MM.1S (cell line): ENCODE data around the gene PCSK4.
A peak's percentile ranks its signal among the peaks of the same experiment; 100 is the strongest.

Experiments used
- DNase-seq: peaks from one replicate; pipeline ENCODE4 v3.0.0-alpha.2; 2015
- H2AFZ ChIP-seq: fragments of 300-600 bp; sonication (generic); 2 replicates; pipeline ENCODE4 v1.6.0; 2016; ENCODE audit warnings: antibody characterized with exemption, low read length
- H3F3A ChIP-seq: fragments of 300-600 bp; sonication (generic); 2 replicates; pipeline ENCODE4 v1.6.1; 2016; ENCODE audit warnings: mild to moderate bottlenecking, antibody characterized with exemption, low read length, moderate library complexity, mixed read lengths; ENCODE audit not compliant: insufficient read depth
- H3K27ac ChIP-seq: fragments of 300-600 bp; sonication (generic); 2 replicates; pipeline ENCODE4 v1.5.1; 2016; ENCODE audit warnings: mild to moderate bottlenecking, low read length
- H3K27me3 ChIP-seq: fragments of 300-600 bp; sonication (generic); replicated peaks from 2 replicates; pipeline ENCODE4 v1.6.0; 2016; ENCODE audit warnings: low read length; ENCODE audit not compliant: insufficient read depth
- H3K36me3 ChIP-seq: fragments of 300-600 bp; sonication (generic); replicated peaks from 2 replicates; pipeline ENCODE4 v1.6.1; 2016; ENCODE audit warnings: mild to moderate bottlenecking, low read length, mixed read lengths; ENCODE audit not compliant: insufficient read depth
- H3K4me1 ChIP-seq: fragments of 300-600 bp; sonication (generic); 2 replicates; pipeline ENCODE4 v1.6.1; 2016; ENCODE audit warnings: low read length, mixed read lengths
- H3K4me2 ChIP-seq: fragments of 300-600 bp; sonication (generic); 2 replicates; pipeline ENCODE4 v1.6.0; 2016; ENCODE audit warnings: low read depth, low read length
- H3K4me3 ChIP-seq: fragments of 300-600 bp; sonication (generic); 2 replicates; pipeline ENCODE4 v1.5.1; 2016; ENCODE audit warnings: low read length, mixed read lengths
- H3K79me2 ChIP-seq: fragments of 300-600 bp; sonication (generic); 2 replicates; pipeline ENCODE4 v1.6.1; 2016; ENCODE audit warnings: mixed run types, low read length, mixed read lengths
- H3K9ac ChIP-seq: fragments of 300-600 bp; sonication (generic); 2 replicates; pipeline ENCODE4 v1.6.1; 2016; ENCODE audit warnings: low read length, mixed read lengths
- H3K9me2 ChIP-seq: fragments of 300-600 bp; sonication (generic); replicated peaks from 2 replicates; pipeline ENCODE4 v1.6.1; 2016; ENCODE audit warnings: mild to moderate bottlenecking, low read length, mixed read lengths; ENCODE audit not compliant: insufficient read depth
- H3K9me3 ChIP-seq: fragments of 300-600 bp; sonication (generic); replicated peaks from 2 replicates; pipeline ENCODE4 v1.6.1; 2016; ENCODE audit warnings: mild to moderate bottlenecking, low read length, mixed read lengths; ENCODE audit not compliant: insufficient read depth
- H4K20me1 ChIP-seq: fragments of 300-600 bp; sonication (generic); 2 replicates; pipeline ENCODE4 v1.6.1; 2016; ENCODE audit warnings: mild to moderate bottlenecking, low read length, moderate library complexity, mixed read lengths; ENCODE audit not compliant: insufficient read depth
- EZH2 ChIP-seq: fragments of 300-600 bp; sonication (generic); optimal IDR thresholded peaks from 2 replicates; pipeline ENCODE3; 2017; ENCODE audit warnings: low read depth, mild to moderate bottlenecking, antibody characterized with exemption, low read length, mixed read lengths
- EZH2phosphoT487 ChIP-seq: fragments of 300-600 bp; sonication (generic); IDR thresholded peaks from 2 replicates; pipeline ENCODE4 v1.6.1; 2018; ENCODE audit warnings: antibody characterized with exemption, low read length
- TF ChIP-seq, protein P1 (sequence below): fragments of 300-600 bp; sonication (generic); IDR thresholded peaks from 2 replicates; pipeline ENCODE4 v1.5.1; 2016; ENCODE audit warnings: antibody characterized with exemption, low read length, mixed read lengths

The PCSK4 gene

DNA sequence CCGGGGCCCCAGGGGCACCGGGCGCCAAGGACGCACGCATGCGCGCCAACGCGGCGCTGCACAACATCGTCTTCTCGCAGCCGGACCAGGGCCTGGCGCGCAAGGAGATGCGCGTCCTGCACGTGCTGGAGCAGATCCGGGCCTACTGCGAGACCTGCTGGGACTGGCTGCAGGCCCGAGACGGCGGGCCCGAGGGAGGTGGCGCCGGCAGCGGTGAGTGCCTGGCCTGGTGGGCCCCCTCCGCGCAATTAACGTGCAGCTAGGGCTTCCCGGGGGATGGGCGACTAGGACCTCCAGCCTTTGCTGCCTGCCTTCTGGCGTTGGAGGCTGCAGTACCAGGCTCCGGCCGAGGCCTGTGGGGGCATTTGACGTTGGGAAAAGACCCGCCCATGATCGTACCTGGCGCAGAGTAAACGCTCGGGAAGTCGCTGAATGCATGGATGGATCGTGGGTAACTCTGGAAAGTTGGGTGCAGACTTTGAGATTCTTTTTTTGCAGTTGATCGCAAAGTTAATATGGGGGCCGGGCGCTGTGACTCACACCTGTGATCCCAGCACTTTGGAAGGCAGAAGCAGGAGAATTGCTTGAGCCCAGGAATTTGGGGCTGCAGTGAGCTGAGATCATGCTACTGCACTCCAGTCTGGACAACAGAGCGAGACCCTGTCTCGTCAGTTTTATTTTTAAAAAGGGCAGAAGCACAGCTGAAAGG, 33.0 kb downstream of the PCSK4 start:
- Histone ChIP-seq H3K9me2 (no peaks in the 10 kb centered on the region), H3K79me2 (no peaks in the 10 kb centered on the region), H3K9ac (no peak overlapping the region), H2AFZ (no peak overlapping the region), H3K4me1 (peaks cover 13% of the 10 kb centered on the region; the same call in 1 of the 2 replicates), H3K36me3 (no peaks in the 10 kb centered on the region), H3K4me3 (no peak overlapping the region), H3K4me2 (no peak overlapping the region), H3K27me3 (peaks cover 39% of the 10 kb centered on the region), H3F3A (peaks cover 12% of the 10 kb centered on the region), H3K9me3 (no peaks in the 10 kb centered on the region), H3K27ac (no peak overlapping the region), H4K20me1 (no peaks in the 10 kb centered on the region)
- DNase-seq = no peak
- TF ChIP-seq, protein P1, sequence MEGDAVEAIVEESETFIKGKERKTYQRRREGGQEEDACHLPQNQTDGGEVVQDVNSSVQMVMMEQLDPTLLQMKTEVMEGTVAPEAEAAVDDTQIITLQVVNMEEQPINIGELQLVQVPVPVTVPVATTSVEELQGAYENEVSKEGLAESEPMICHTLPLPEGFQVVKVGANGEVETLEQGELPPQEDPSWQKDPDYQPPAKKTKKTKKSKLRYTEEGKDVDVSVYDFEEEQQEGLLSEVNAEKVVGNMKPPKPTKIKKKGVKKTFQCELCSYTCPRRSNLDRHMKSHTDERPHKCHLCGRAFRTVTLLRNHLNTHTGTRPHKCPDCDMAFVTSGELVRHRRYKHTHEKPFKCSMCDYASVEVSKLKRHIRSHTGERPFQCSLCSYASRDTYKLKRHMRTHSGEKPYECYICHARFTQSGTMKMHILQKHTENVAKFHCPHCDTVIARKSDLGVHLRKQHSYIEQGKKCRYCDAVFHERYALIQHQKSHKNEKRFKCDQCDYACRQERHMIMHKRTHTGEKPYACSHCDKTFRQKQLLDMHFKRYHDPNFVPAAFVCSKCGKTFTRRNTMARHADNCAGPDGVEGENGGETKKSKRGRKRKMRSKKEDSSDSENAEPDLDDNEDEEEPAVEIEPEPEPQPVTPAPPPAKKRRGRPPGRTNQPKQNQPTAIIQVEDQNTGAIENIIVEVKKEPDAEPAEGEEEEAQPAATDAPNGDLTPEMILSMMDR = no peak
- TF ChIP-seq EZH2 (no peak), EZH2phosphoT487 (no peak)

DNA sequence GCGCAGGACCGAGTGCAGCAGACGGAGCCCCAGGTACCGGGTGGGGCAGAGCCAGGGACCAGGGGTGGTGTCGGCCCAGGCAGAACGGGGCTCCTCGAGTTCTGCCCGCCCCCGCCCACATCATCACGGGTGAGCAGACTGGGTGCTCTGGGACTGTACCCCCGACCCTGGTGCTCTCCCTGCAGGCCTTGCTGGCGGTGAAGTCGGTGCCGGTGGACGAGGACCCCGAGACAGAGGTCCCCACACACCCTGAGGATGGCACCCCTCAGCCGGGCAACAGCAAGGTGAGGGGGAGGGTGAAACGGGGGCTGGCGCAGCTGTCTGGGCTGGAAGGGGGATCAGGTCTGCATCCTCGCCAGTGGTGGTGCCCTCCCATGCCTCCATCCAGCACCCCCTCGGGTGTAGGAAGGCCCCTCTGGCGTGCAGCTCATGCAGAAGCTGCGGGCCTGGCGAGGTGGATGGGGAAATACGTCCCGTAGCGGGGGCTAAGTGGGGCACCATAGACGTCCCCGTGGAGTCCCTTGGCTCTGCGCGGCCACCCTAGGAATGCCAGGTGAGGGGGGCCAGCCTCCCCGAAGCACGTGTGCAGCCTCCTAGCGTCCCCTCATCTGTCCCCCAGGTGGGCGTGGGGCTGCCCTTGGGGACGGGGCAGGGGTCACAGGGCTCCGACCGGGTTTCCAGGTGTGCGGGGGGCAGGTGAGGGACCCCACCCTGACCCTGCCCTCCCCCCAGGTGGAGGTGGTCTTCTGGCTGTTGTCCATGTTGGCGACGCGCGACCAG, 33.8 kb downstream of the PCSK4 start:
- Histone ChIP-seq H3K27ac (no peak overlapping the region), H3K9ac (no peak overlapping the region), H3K4me3 (no peak overlapping the region), H4K20me1 (no peaks in the 10 kb centered on the region), H2AFZ (no peak overlapping the region), H3K79me2 (no peaks in the 10 kb centered on the region), H3K36me3 (no peaks in the 10 kb centered on the region), H3K4me2 (peak overlapping the region; percentile 88; the same call in 1 of the 2 replicates), H3K9me2 (no peaks in the 10 kb centered on the region), H3K4me1 (peaks cover 13% of the 10 kb centered on the region; the same call in 1 of the 2 replicates), H3K9me3 (no peaks in the 10 kb centered on the region), H3K27me3 (peaks cover 48% of the 10 kb centered on the region), H3F3A (peaks cover 12% of the 10 kb centered on the region)
- TF ChIP-seq EZH2 (no peak), EZH2phosphoT487 (no peak)
- TF ChIP-seq, protein P1 = no peak
- no peak for DNase-seq

DNA sequence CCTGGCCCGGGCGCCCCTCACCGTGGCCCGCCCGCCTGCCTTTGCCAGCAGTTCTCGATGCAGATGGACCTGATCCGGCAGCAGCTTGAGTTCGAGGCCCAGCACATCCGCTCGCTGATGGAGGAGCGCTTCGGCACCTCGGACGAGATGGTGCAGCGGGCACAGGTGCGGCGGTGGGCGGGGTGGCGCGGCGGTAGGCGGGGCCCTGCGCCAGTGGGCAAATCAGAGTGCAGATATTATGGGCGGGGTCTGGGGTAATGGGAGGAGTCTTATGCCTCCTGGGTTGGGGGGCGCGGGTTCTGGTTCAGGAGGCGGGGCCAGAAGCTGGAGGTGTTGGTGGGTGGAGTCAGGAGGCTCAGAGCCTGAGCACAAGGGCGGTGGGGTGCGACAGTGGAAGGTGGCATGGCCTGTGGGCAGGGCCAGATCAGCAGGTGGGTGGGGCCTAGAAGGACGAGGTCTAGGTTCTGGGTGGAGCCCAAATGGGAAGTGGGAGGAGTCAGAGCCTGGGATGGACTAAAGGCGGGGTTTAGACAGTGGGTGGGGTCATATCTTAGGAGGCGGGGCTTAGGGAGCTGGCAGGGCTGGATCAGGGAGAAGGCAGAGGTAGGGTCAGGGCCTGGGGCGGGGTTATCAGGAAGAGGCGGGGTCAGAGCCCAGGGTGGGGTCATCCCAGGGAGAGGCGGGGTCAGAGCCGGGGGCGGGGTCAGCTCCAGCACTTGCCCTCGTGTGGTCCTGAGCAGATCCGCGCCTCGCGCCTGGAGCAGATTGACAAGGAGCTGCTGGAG, 34.6 kb downstream of the PCSK4 start:
- Histone ChIP-seq H3K9me2 (no peaks in the 10 kb centered on the region), H3K9me3 (no peaks in the 10 kb centered on the region), H3K79me2 (no peaks in the 10 kb centered on the region), H3K4me1 (peaks cover 13% of the 10 kb centered on the region; the same call in 1 of the 2 replicates), H3K9ac (peak overlapping the region; percentile 26; the same call in 1 of the 2 replicates), H3K4me3 (peak overlapping the region; percentile 43), H3K4me2 (peak overlapping the region; percentile 88), H3F3A (peaks cover 12% of the 10 kb centered on the region), H2AFZ (peak overlapping the region; percentile 62), H3K36me3 (no peaks in the 10 kb centered on the region), H3K27me3 (peaks cover 56% of the 10 kb centered on the region), H3K27ac (peak overlapping the region; percentile 56; the same call in 1 of the 2 replicates), H4K20me1 (no peaks in the 10 kb centered on the region)
- no peak for TF ChIP-seq EZH2phosphoT487
- TF ChIP-seq, protein P1 = no peak
- no peak for TF ChIP-seq EZH2
- DNase-seq = peak; percentile 94
